AG09309 (cell line): ENCODE results near the gene PLXNA2.

Experiments used
- DNase-seq: peaks from one replicate; pipeline ENCODE4 v3.0.0-alpha.2; 2010; ENCODE audit warnings: low read depth
- H3K4me3 ChIP-seq: 2 replicates; pipeline ENCODE4 v1.5.1; 2011; ENCODE audit warnings: mild to moderate bottlenecking, low read depth, low read length, moderate library complexity; ENCODE audit not compliant: control insufficient read depth
- TF ChIP-seq, protein P1 (sequence below): IDR thresholded peaks from 2 replicates; pipeline ENCODE4 v1.5.1; 2011; ENCODE audit warnings: mild to moderate bottlenecking, low read depth, low read length, inconsistent platforms; ENCODE audit not compliant: insufficient read depth, control insufficient read depth; ENCODE audit errors: missing control alignments

Gene PLXNA2

GRCh38 chr1:208233978-208234377, 10.2 kb downstream of the PLXNA2 start:
- TF ChIP-seq, protein P1, sequence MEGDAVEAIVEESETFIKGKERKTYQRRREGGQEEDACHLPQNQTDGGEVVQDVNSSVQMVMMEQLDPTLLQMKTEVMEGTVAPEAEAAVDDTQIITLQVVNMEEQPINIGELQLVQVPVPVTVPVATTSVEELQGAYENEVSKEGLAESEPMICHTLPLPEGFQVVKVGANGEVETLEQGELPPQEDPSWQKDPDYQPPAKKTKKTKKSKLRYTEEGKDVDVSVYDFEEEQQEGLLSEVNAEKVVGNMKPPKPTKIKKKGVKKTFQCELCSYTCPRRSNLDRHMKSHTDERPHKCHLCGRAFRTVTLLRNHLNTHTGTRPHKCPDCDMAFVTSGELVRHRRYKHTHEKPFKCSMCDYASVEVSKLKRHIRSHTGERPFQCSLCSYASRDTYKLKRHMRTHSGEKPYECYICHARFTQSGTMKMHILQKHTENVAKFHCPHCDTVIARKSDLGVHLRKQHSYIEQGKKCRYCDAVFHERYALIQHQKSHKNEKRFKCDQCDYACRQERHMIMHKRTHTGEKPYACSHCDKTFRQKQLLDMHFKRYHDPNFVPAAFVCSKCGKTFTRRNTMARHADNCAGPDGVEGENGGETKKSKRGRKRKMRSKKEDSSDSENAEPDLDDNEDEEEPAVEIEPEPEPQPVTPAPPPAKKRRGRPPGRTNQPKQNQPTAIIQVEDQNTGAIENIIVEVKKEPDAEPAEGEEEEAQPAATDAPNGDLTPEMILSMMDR, result no peak
- H3K4me3 ChIP-seq, result no peak overlapping the region
- no peak for DNase-seq

DNA sequence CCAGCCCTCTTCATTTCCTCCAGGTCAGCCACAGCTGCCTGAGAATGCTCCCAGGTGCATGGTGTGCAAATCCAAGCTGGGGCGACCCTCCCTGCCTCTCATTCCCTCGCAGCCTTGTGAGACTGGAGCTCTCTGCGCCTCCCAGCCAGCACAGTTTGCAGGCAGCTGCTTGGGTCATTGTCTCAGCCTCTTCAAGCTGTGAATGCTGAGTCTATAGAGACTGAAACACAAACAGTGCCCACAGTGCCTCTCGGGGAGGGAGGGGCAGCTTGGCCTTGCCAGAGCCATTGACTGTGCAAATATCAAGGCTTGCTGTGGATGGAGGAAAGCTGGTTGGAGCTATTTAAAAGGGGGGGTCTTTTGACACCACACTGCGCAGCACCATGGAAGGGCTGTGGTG, 10.6 kb downstream of the PLXNA2 start:
- TF ChIP-seq, protein P1, result no peak
- H3K4me3 ChIP-seq, result no peak overlapping the region
- no peak for DNase-seq

GRCh38 chr1:208232662-208233038, 11.5 kb downstream of the PLXNA2 start:
- TF ChIP-seq, protein P1, result no peak
- no peak overlapping the region for H3K4me3 ChIP-seq
- no peak for DNase-seq

- no peak for DNase-seq
- TF ChIP-seq, protein P1, result no peak
- no peak overlapping the region for H3K4me3 ChIP-seq
Observed at GRCh38 chr1:208231881-208232661, 12.1 kb downstream of the PLXNA2 start.

- TF ChIP-seq, protein P1, result no peak
- no peak for DNase-seq
- H3K4me3 ChIP-seq, result no peak overlapping the region
Observed at GRCh38 chr1:208230668-208231529, 13.3 kb downstream of the PLXNA2 start.

GRCh38 chr1:208228550-208228949, 15.6 kb downstream of the PLXNA2 start:
- DNase-seq, result no peak
- no peak overlapping the region for H3K4me3 ChIP-seq
- TF ChIP-seq, protein P1, result no peak
